BE2C (cell line): ENCODE data around the gene VAV3.

ENCODE experiments used
- DNase-seq: peaks from one replicate; pipeline ENCODE4 v3.0.0-alpha.2; 2020
- H3K27me3 ChIP-seq: fragments of 250-450 bp; sonication (Bioruptor Pico); 2 replicates; pipeline ENCODE4 v1.5.1; 2020; ENCODE audit warnings: mild to moderate bottlenecking
- H3K36me3 ChIP-seq: fragments of 250-450 bp; sonication (Bioruptor Pico); 2 replicates; pipeline ENCODE4 v1.5.1; 2020; ENCODE audit warnings: mild to moderate bottlenecking
- H3K4me1 ChIP-seq: fragments of 250-450 bp; sonication (Bioruptor Pico); 2 replicates; pipeline ENCODE4 v1.5.1; 2020
- H3K4me3 ChIP-seq: 2 replicates; pipeline ENCODE4 v1.5.1; 2011; ENCODE audit warnings: low read depth, low read length
- H3K9me3 ChIP-seq: fragments of 250-450 bp; sonication (Bioruptor Pico); 2 replicates; pipeline ENCODE4 v1.5.1; 2020
- TF ChIP-seq, protein P1 (sequence below): IDR thresholded peaks from 2 replicates; pipeline ENCODE4 v1.5.1; 2012; ENCODE audit warnings: mild to moderate bottlenecking, low read depth, low read length

VAV3 gene

GRCh38 chr1:107883562-107883961 lies 81.4 kb downstream of the VAV3 start:
- Histone ChIP-seq H3K36me3 (no peaks in the 10 kb centered on the region), H3K27me3 (peaks cover 5% of the 10 kb centered on the region), H3K9me3 (no peaks in the 10 kb centered on the region), H3K4me3 (no peak overlapping the region), H3K4me1 (no peaks in the 10 kb centered on the region)
- TF ChIP-seq, protein P1, sequence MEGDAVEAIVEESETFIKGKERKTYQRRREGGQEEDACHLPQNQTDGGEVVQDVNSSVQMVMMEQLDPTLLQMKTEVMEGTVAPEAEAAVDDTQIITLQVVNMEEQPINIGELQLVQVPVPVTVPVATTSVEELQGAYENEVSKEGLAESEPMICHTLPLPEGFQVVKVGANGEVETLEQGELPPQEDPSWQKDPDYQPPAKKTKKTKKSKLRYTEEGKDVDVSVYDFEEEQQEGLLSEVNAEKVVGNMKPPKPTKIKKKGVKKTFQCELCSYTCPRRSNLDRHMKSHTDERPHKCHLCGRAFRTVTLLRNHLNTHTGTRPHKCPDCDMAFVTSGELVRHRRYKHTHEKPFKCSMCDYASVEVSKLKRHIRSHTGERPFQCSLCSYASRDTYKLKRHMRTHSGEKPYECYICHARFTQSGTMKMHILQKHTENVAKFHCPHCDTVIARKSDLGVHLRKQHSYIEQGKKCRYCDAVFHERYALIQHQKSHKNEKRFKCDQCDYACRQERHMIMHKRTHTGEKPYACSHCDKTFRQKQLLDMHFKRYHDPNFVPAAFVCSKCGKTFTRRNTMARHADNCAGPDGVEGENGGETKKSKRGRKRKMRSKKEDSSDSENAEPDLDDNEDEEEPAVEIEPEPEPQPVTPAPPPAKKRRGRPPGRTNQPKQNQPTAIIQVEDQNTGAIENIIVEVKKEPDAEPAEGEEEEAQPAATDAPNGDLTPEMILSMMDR = no peak
- no peak for DNase-seq

GRCh38 chr1:107879927-107880326 lies 85.1 kb downstream of the VAV3 start:
- no peaks in the 10 kb centered on the region for H3K9me3 ChIP-seq
- TF ChIP-seq, protein P1 = no peak
- no peak overlapping the region for H3K4me3 ChIP-seq
- H3K27me3 ChIP-seq = peaks cover 7% of the 10 kb centered on the region
- H3K4me1 ChIP-seq = no peaks in the 10 kb centered on the region
- no peak for DNase-seq
- H3K36me3 ChIP-seq = no peaks in the 10 kb centered on the region

DNA sequence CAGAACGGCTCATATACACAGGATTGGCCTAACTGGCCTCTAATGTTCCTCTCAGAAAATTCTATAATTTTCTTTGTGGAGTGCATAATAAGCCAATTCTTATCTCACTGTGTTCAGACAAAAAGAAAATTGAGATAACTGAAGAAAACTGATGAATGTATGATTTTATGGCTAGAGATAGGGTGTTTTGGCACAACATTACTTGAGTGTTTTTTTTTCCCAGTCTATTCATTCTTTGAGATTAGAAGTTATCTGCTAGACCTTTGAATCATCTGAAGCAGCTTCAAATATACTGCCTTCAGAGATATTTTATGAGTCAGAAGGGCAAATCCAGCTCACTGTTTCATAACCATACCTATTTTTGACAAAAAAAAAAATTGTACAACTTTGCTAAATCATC lies 85.6 kb downstream of the VAV3 start:
- Histone ChIP-seq H3K4me1 (no peaks in the 10 kb centered on the region), H3K36me3 (no peaks in the 10 kb centered on the region), H3K27me3 (peaks cover 7% of the 10 kb centered on the region), H3K9me3 (no peaks in the 10 kb centered on the region), H3K4me3 (no peak overlapping the region)
- no peak for DNase-seq
- TF ChIP-seq, protein P1 = no peak

DNA sequence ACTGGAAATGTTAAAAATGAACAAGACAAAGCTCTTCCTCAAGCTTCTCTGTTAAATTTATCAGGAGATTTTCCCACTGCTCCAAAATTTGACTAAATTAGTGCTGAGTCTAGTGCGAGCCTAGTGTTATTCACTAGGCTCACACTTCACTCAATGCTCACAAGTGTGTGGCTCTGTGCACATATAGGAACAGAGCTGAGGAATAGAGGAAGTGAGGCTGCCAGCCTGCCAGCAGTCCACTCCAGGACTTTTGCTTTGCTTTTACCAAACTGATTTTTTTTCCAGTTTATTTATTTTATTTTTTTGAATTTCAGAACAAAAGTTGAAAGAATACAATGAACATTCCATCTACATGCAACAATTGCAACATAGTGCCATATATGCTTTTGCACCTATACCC lies 87.2 kb downstream of the VAV3 start:
- no peaks in the 10 kb centered on the region for H3K36me3 ChIP-seq

DNA sequence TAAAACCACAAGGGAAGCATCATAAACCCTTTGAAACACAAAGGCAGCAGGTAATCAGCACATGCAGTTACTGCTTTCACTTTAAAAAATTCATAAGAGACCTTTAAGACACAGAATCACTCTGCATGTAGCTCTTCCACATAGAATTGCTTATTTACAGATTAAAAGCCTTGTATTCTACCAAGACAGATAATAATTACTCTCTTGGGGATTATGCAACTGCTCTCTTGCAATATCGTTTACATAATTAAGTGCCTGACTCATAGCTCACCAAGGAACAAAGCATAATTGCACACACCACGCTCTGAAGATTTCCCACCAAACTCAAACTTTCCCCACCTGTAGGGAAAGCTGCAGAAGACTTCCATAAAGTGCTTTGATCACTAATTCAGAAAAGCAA lies 87.9 kb downstream of the VAV3 start:
- no peak overlapping the region for H3K4me3 ChIP-seq
- TF ChIP-seq, protein P1 = no peak
- no peaks in the 10 kb centered on the region for H3K4me1 ChIP-seq
- DNase-seq = no peak
- no peaks in the 10 kb centered on the region for H3K36me3 ChIP-seq
- H3K9me3 ChIP-seq = no peaks in the 10 kb centered on the region
- peaks cover 4% of the 10 kb centered on the region; the same call in 1 of the 2 replicates for H3K27me3 ChIP-seq

More for the DNA sequence above, 87.2 kb downstream of the VAV3 start:
- no peak overlapping the region for H3K4me3 ChIP-seq
- TF ChIP-seq, protein P1 = no peak
- peaks cover 4% of the 10 kb centered on the region; the same call in 1 of the 2 replicates for H3K27me3 ChIP-seq
- H3K9me3 ChIP-seq = no peaks in the 10 kb centered on the region
- H3K4me1 ChIP-seq = no peaks in the 10 kb centered on the region
- DNase-seq = no peak

GRCh38 chr1:107875689-107876088 lies 89.3 kb downstream of the VAV3 start:
- no peaks in the 10 kb centered on the region for H3K9me3 ChIP-seq
- no peak for DNase-seq
- H3K27me3 ChIP-seq = peaks cover 4% of the 10 kb centered on the region; the same call in 1 of the 2 replicates
- no peak overlapping the region for H3K4me3 ChIP-seq
- TF ChIP-seq, protein P1 = no peak
- H3K4me1 ChIP-seq = no peaks in the 10 kb centered on the region
- no peaks in the 10 kb centered on the region for H3K36me3 ChIP-seq
